Measurements from ENCODE around the gene ZNF224.

- TF ChIP-seq FOXK2 (IDR thresholded peaks at IDR 0.05) (no peak), FOXM1 (IDR thresholded peaks at IDR 0.05; ENCODE audit: borderline replicate concordance) (no peak), ELF4 (IDR thresholded peaks at IDR 0.05) (no peak), ARNT (IDR thresholded peaks at IDR 0.05) (no peak), FOXA1 (IDR thresholded peaks at IDR 0.05) (no peak), L3MBTL2 (conservative IDR thresholded peaks at IDR 0.05) (no peak), ZNF384 (IDR thresholded peaks at IDR 0.05) (no peak), SP1 (IDR thresholded peaks at IDR 0.05) (no peak), TARDBP (IDR thresholded peaks at IDR 0.05) (no peak), HDGF (IDR thresholded peaks at IDR 0.05; ENCODE audit: borderline replicate concordance) (no peak), PKNOX1 (IDR thresholded peaks at IDR 0.05) (no peak)
Measured at GRCh38 chr19:44109458-44109857, 15.3 kb downstream of the ZNF224 start.

Data from HEK293T (cell line).